Upper lobe of left lung (tissue), 4 donors: ENCODE data around the gene UGT1A1.

Experiments
- EP300 ChIP-seq, 4 donors: sonication (generic); formaldehyde crosslinking; IDR thresholded peaks; one replicate each; pipeline ENCODE4 v1.5.1; 2017; ENCODE audit warnings: antibody characterized with exemption in 4 of 4, control low read depth in 2 of 4
- POLR2A ChIP-seq, 4 donors: fragments of 450-650 bp; IDR thresholded peaks; one replicate each; pipeline ENCODE4 v1.5.1; 2016 to 2017; ENCODE audit warnings: antibody characterized with exemption in 4 of 4, mild to moderate bottlenecking in 2 of 4
- POLR2AphosphoS5 ChIP-seq, 2 donors: sonication (generic); formaldehyde crosslinking; IDR thresholded peaks; one replicate each; pipeline ENCODE4 v1.5.1; 2017; ENCODE audit warnings: antibody characterized with exemption in 2 of 2
- TF ChIP-seq, protein P1 (sequence below), 6 experiments: fragments of 450-650 bp in 4 of 6; fragments of 200-600 bp in 2 of 6; sonication (generic) in 2 of 6; IDR thresholded peaks; one replicate each; pipeline ENCODE4 v1.5.1; 2016 to 2019; ENCODE audit warnings: antibody characterized with exemption in 6 of 6

DNA sequence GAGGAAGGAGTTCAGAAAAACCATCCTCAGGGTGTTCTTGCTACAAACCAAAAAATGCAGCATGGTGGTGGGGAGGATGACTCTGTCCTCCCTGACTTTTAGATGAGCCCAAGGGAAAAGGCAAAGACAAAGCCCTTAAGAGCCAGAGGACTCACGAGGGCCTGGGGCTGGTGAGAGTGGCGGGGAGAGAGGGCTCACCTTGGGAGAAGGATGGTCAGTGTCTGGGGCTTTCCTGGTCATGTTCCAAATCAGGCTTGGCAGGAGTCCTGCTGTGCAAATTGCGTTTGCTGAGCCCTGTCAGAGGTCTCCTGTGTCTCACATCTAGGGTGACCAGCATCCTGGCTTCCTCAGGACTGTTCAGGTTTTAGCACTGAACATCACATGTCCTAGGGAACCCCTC, 4.7 kb downstream of the UGT1A1 start:
- TF ChIP-seq, protein P1, sequence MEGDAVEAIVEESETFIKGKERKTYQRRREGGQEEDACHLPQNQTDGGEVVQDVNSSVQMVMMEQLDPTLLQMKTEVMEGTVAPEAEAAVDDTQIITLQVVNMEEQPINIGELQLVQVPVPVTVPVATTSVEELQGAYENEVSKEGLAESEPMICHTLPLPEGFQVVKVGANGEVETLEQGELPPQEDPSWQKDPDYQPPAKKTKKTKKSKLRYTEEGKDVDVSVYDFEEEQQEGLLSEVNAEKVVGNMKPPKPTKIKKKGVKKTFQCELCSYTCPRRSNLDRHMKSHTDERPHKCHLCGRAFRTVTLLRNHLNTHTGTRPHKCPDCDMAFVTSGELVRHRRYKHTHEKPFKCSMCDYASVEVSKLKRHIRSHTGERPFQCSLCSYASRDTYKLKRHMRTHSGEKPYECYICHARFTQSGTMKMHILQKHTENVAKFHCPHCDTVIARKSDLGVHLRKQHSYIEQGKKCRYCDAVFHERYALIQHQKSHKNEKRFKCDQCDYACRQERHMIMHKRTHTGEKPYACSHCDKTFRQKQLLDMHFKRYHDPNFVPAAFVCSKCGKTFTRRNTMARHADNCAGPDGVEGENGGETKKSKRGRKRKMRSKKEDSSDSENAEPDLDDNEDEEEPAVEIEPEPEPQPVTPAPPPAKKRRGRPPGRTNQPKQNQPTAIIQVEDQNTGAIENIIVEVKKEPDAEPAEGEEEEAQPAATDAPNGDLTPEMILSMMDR (IDR thresholded peaks at IDR 0.05): no peak
- TF ChIP-seq POLR2A (IDR thresholded peaks at IDR 0.05) (no peak), POLR2AphosphoS5 (IDR thresholded peaks at IDR 0.05) (no peak), EP300 (IDR thresholded peaks at IDR 0.05) (no peak)
